ENCODE data around the gene RBFA. TPM values are rescaled to one million over a fixed set of nuclear protein-coding genes. Genes with fewer than 3 reads are reported as not detected.

The RBFA gene
- total and polyA plus RNA-seq, 4 donors: 18.1 to 32.6 (median 22.5) TPM

DNA sequence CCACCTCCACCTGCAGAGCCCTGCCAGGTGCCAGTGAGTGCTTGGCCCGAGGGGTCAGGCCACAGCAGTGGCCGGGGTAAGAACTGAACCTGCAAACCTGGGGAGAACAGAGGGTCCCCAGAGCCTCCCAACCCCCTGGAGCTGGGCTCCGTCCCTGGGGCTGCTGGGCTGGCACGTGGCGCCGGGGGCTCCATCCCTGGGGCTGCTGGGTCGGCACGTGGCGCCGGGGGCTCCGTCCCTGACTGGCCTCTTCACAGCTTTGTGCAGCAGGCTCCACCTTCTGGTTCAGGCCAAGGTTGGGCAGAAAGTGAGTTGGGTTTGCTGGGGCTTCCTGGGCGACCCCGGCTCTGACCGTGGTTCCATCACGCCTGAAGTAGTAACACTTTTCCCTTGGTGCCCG is 12.2 kb downstream of the RBFA start:
- Histone ChIP-seq H3K4me3 (ENCODE audit: low read length in 2 of 2) (no peak overlapping the region), H3K27me3 (ENCODE audit: control insufficient read depth in 1 of 2, insufficient read depth in 2 of 2, low read length in 1 of 2) (no peaks in the 10 kb centered on the region), H3K4me1 (ENCODE audit: control insufficient read depth in 1 of 2, insufficient read depth in 2 of 2, low read length in 2 of 2) (no peaks in the 10 kb centered on the region), H3K36me3 (ENCODE audit: control insufficient read depth in 1 of 2, insufficient read depth in 2 of 2, low read length in 1 of 2) (peaks cover 0 to 2% of the 10 kb centered on the region in 2 donors), H3K27ac (ENCODE audit: low read depth in 1 of 2, low read length in 2 of 2) (no peak overlapping the region), H3K9me3 (ENCODE audit: control insufficient read depth, low read length) (peaks cover 5% of the 10 kb centered on the region)
- ATAC-seq (ENCODE audit: low FRiP score): no peak
- intact Hi-C loops (cut with DNase I): no loop called here
- no peak for DNase-seq
- WGBS, 2 donors: 93 to 97% methylated on average over 16 of the region's 16 CpGs

DNA sequence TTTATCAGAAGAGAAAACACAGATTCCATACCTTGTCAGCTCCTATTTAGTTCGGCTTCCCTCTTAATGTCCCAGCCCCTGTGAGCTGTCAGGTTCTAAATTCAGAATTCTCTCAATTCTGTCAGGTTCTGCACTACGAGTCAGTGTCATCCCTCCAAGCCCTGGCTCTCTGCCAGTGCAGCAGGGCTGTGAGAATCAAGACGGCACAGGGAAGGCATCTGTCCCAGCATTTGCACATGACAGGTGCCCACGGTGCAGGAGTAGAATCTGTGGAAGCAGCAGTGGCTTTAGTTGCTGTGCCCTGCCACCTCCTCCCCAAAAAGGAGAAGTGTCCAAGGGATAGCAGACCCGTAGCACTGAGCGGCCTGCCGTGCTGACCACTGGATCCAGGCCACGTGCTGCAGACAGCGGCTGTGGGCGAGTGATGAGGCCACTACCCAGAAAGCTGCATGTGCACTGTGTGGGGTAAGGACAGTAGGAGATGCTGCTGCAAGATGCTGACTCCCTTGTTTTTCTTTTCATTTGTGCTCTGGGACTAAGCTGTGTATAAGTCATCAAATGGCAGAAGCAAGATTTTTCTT is 12.8 kb downstream of the RBFA start:
- H3K27ac ChIP-seq (ENCODE audit: low read depth in 1 of 2, low read length in 2 of 2): no peak overlapping the region
- H3K4me1 ChIP-seq (ENCODE audit: control insufficient read depth in 1 of 2, insufficient read depth in 2 of 2, low read length in 2 of 2): no peaks in the 10 kb centered on the region
- intact Hi-C loops (cut with DNase I): no loop called here
- H3K36me3 ChIP-seq (ENCODE audit: control insufficient read depth in 1 of 2, insufficient read depth in 2 of 2, low read length in 1 of 2): peaks cover 0 to 2% of the 10 kb centered on the region in 2 donors
- no peak for ATAC-seq (ENCODE audit: low FRiP score)
- no peak overlapping the region for H3K4me3 ChIP-seq (ENCODE audit: low read length in 2 of 2)
- 85 to 86% methylated on average over 10 of the region's 10 CpGs for WGBS, 2 donors
- H3K9me3 ChIP-seq (ENCODE audit: control insufficient read depth, low read length): peaks cover 6% of the 10 kb centered on the region
- no peaks in the 10 kb centered on the region for H3K27me3 ChIP-seq (ENCODE audit: control insufficient read depth in 1 of 2, insufficient read depth in 2 of 2, low read length in 1 of 2)
- DNase-seq: no peak

DNA sequence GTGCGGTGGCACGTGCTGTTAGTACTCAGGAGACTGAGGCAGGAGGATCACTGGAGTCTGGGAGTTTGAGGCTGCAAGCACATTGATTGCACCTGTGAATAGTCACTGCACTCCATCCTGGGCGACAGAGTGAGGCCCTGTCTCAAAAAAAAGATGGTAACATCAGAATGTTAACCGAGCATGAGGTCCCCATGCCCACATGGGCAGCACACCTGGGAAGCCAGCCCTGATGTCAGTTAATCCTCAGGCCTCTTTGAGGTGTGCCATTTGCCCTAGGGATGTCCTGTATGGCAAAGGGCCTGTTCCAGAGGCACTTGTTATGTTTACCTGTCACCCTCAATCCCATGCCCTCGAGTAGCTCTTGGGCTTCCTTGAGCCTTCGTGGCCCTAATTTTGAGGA is 16.6 kb downstream of the RBFA start:
- peaks cover 0 to 2% of the 10 kb centered on the region in 2 donors for H3K36me3 ChIP-seq (ENCODE audit: control insufficient read depth in 1 of 2, insufficient read depth in 2 of 2, low read length in 1 of 2)
- no peaks in the 10 kb centered on the region for H3K27me3 ChIP-seq (ENCODE audit: control insufficient read depth in 1 of 2, insufficient read depth in 2 of 2, low read length in 1 of 2)
- intact Hi-C loops (cut with DNase I): no loop called here
- H3K27ac ChIP-seq (ENCODE audit: low read depth in 1 of 2, low read length in 2 of 2): no peak overlapping the region
- peaks cover 8% of the 10 kb centered on the region for H3K9me3 ChIP-seq (ENCODE audit: control insufficient read depth, low read length)
- DNase-seq (no peak), ATAC-seq (ENCODE audit: low FRiP score) (no peak)
- no peaks in the 10 kb centered on the region for H3K4me1 ChIP-seq (ENCODE audit: control insufficient read depth in 1 of 2, insufficient read depth in 2 of 2, low read length in 2 of 2)
- H3K4me3 ChIP-seq (ENCODE audit: low read length in 2 of 2): no peak overlapping the region
- WGBS, 2 donors: 98 to 99% methylated on average over 6 of the region's 6 CpGs

DNA sequence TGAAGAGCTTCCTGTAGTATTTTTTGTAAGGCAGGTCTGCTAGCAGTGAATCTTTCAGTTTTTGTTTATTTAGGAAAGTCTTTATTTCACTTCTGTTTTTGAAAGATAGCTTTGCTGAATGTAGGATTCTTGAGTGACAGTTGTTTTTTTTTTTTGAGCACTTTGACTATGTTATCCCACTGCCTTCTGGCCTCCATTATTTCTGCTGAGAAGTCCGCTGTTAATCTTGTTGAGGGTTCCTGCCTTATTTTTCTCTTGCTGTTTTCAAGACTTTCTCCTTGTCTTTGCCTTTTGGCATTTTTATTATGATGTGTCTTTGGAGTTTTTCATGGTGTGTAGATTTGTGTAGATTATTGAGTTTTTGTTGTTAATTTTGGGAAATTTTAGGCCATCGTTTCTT is 21.9 kb downstream of the RBFA start:
- WGBS, 2 donors: 94 to 100% methylated on average over 2 of the region's 2 CpGs
- peaks cover 0 to under 1% of the 10 kb centered on the region in 2 donors for H3K36me3 ChIP-seq (ENCODE audit: control insufficient read depth in 1 of 2, insufficient read depth in 2 of 2, low read length in 1 of 2)
- ATAC-seq (ENCODE audit: low FRiP score): no peak
- no peak overlapping the region for H3K4me3 ChIP-seq (ENCODE audit: low read length in 2 of 2)
- no peaks in the 10 kb centered on the region for H3K27me3 ChIP-seq (ENCODE audit: control insufficient read depth in 1 of 2, insufficient read depth in 2 of 2, low read length in 1 of 2)
- intact Hi-C loops (cut with DNase I): no loop called here
- H3K27ac ChIP-seq (ENCODE audit: low read depth in 1 of 2, low read length in 2 of 2): no peak overlapping the region
- no peak for DNase-seq
- peaks cover 5% of the 10 kb centered on the region for H3K9me3 ChIP-seq (ENCODE audit: control insufficient read depth, low read length)
- no peaks in the 10 kb centered on the region for H3K4me1 ChIP-seq (ENCODE audit: control insufficient read depth in 1 of 2, insufficient read depth in 2 of 2, low read length in 2 of 2)

DNA sequence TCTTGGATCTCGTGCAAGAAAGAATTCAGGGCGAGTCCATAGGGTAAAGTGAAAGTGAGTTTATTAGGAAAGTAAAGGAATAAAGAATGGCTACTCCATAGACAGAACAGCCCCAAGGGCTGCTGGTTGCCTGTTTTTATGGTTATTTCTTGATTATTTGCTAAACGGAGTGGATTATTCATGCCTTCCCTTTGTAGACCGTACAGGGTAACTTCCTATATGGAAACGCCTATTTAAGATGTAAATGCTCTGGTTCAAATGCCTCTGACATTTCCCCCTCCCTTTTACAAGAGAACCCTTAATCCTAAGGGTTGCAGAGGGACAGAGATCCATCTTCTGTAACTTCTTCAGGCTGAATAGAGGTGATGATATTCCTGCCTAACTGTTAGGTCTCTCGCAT is 25.7 kb downstream of the RBFA start:
- 70 to 83% methylated on average over 6 of the region's 6 CpGs for WGBS, 2 donors
- H3K36me3 ChIP-seq (ENCODE audit: control insufficient read depth in 1 of 2, insufficient read depth in 2 of 2, low read length in 1 of 2): no peaks in the 10 kb centered on the region
- ATAC-seq (ENCODE audit: low FRiP score) (no peak), DNase-seq (no peak)
- peaks cover 3% of the 10 kb centered on the region for H3K9me3 ChIP-seq (ENCODE audit: control insufficient read depth, low read length)
- H3K4me3 ChIP-seq (ENCODE audit: low read length in 2 of 2): no peak overlapping the region
- intact Hi-C loops (cut with DNase I): no loop called here
- no peaks in the 10 kb centered on the region for H3K4me1 ChIP-seq (ENCODE audit: control insufficient read depth in 1 of 2, insufficient read depth in 2 of 2, low read length in 2 of 2)
- no peak overlapping the region for H3K27ac ChIP-seq (ENCODE audit: low read depth in 1 of 2, low read length in 2 of 2)
- no peaks in the 10 kb centered on the region for H3K27me3 ChIP-seq (ENCODE audit: control insufficient read depth in 1 of 2, insufficient read depth in 2 of 2, low read length in 1 of 2)

DNA sequence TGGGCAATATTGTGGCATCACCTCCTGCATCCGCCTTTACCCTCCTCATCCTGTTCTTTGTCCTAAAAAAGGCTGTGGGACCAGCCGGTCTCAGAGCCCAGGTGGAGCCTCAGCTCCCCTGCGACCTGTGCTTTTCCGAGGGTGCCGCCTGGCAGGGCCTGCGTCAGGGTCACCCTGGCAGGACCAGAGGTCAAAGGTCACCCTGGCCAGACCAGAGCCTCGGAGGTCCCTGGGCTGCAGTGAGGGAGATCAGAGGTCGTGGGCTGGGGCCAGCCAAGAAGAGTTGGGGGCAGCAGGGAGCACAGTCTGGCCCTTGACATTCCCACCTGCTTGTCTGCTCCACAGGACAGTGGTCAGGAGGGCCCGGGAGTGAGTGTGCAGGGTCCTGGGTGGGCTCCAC is 31.5 kb downstream of the RBFA start:
- no peak overlapping the region for H3K27ac ChIP-seq (ENCODE audit: low read depth in 1 of 2, low read length in 2 of 2)
- 82 to 86% methylated on average over 9 of the region's 9 CpGs for WGBS, 2 donors
- DNase-seq (no peak), ATAC-seq (ENCODE audit: low FRiP score) (no peak)
- intact Hi-C loops (cut with DNase I): no loop called here
- no peaks in the 10 kb centered on the region for H3K36me3 ChIP-seq (ENCODE audit: control insufficient read depth in 1 of 2, insufficient read depth in 2 of 2, low read length in 1 of 2)
- H3K4me3 ChIP-seq (ENCODE audit: low read length in 2 of 2): no peak overlapping the region
- no peaks in the 10 kb centered on the region for H3K27me3 ChIP-seq (ENCODE audit: control insufficient read depth in 1 of 2, insufficient read depth in 2 of 2, low read length in 1 of 2)
- no peaks in the 10 kb centered on the region for H3K9me3 ChIP-seq (ENCODE audit: control insufficient read depth, low read length)
- no peaks in the 10 kb centered on the region for H3K4me1 ChIP-seq (ENCODE audit: control insufficient read depth in 1 of 2, insufficient read depth in 2 of 2, low read length in 2 of 2)

DNA sequence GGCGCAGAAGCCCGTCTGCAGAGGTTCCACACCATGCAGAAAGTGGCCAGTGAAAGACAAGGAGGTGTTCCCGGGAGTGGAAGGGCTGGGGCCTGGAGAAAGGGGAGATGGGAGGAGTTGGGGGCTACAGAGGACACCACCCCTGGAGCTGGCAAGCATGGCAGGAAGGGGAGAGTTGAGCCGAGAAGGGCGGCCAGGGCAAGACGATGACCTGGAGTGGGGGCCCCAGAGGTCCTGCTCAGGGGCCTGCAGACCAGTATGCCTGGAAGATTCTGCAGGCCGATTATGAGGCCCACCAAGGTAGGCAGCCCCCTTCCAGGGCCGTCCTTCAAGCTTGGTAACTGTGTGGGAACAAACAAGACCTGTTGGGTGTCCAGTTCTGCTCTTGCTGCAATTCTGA is 33.1 kb downstream of the RBFA start:
- DNase-seq (no peak), ATAC-seq (ENCODE audit: low FRiP score) (no peak)
- Histone ChIP-seq H3K9me3 (ENCODE audit: control insufficient read depth, low read length) (no peaks in the 10 kb centered on the region), H3K27ac (ENCODE audit: low read depth in 1 of 2, low read length in 2 of 2) (no peak overlapping the region), H3K27me3 (ENCODE audit: control insufficient read depth in 1 of 2, insufficient read depth in 2 of 2, low read length in 1 of 2) (no peaks in the 10 kb centered on the region), H3K4me1 (ENCODE audit: control insufficient read depth in 1 of 2, insufficient read depth in 2 of 2, low read length in 2 of 2) (no peaks in the 10 kb centered on the region), H3K36me3 (ENCODE audit: control insufficient read depth in 1 of 2, insufficient read depth in 2 of 2, low read length in 1 of 2) (no peaks in the 10 kb centered on the region), H3K4me3 (ENCODE audit: low read length in 2 of 2) (no peak overlapping the region)
- WGBS, 2 donors: 93 to 94% methylated on average over 8 of the region's 8 CpGs
- intact Hi-C loops (cut with DNase I): no loop called here

DNA sequence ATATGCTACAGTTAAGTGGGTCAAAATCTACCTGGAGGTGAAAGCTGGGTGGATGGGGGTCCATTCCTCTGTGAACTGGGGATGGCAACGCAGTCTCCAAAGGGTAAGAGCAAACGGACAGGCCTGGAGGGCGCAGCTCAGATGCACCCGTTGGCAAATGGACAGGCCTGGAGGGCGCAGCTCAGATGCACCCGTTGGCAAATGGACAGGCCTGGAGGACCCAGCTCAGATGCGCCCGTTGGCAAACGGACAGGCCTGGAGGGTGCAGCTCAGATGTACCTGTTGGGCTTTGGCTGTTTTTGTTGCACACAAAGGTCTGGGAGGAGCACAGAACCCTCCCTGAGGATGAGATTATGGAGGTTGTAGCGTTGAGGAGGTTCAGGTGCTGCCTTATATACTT is 33.7 kb downstream of the RBFA start:
- intact Hi-C loops (cut with DNase I): no loop called here
- 95 to 96% methylated on average over 10 of the region's 10 CpGs for WGBS, 2 donors
- no peak for ATAC-seq (ENCODE audit: low FRiP score)

DNA sequence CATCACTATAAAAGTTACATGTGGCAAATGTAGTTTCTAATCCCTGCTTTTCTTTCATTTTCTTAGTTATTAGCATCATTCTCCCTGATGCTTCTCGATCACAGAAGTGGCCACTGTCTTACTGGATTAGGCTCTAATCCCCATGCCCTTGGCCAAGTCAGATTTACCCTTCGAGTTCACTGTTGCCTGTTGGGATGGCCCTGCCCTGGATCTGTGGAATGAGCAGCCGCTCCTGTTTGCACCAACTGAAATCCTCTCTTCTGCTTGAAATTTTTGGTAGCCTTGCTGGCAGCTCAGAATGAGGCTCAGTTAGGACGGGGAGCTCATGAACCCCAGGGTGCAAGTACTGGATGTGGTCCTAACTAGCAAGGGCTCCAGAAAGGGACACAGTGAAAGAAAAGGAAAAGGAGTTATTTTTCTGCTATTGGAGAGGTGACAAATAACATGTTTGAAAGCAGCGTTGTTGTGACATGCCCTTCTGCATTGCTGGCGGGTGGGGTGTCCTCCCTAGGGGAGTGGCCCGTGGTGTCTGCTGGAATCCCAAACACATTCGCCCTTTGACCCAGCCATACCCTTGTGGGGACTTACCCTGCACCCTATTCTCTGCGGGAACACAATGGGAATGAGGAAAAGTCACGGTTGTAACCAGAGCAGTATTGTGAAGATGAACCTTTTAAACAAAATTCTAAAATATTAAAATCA is 34.5 kb downstream of the RBFA start:
- DNase-seq (no peak), ATAC-seq (ENCODE audit: low FRiP score) (no peak)
- Histone ChIP-seq H3K4me1 (ENCODE audit: control insufficient read depth in 1 of 2, insufficient read depth in 2 of 2, low read length in 2 of 2) (no peaks in the 10 kb centered on the region), H3K27ac (ENCODE audit: low read depth in 1 of 2, low read length in 2 of 2) (no peak overlapping the region), H3K27me3 (ENCODE audit: control insufficient read depth in 1 of 2, insufficient read depth in 2 of 2, low read length in 1 of 2) (no peaks in the 10 kb centered on the region), H3K9me3 (ENCODE audit: control insufficient read depth, low read length) (no peaks in the 10 kb centered on the region), H3K36me3 (ENCODE audit: control insufficient read depth in 1 of 2, insufficient read depth in 2 of 2, low read length in 1 of 2) (no peaks in the 10 kb centered on the region), H3K4me3 (ENCODE audit: low read length in 2 of 2) (no peak overlapping the region)
- intact Hi-C loops (cut with DNase I): no loop called here
- 76 to 85% methylated on average over 10 of the region's 10 CpGs for WGBS, 2 donors

More for the DNA sequence above, 33.7 kb downstream of the RBFA start:
- Histone ChIP-seq H3K36me3 (ENCODE audit: control insufficient read depth in 1 of 2, insufficient read depth in 2 of 2, low read length in 1 of 2) (no peaks in the 10 kb centered on the region), H3K27ac (ENCODE audit: low read depth in 1 of 2, low read length in 2 of 2) (no peak overlapping the region), H3K4me3 (ENCODE audit: low read length in 2 of 2) (no peak overlapping the region), H3K9me3 (ENCODE audit: control insufficient read depth, low read length) (no peaks in the 10 kb centered on the region), H3K4me1 (ENCODE audit: control insufficient read depth in 1 of 2, insufficient read depth in 2 of 2, low read length in 2 of 2) (no peaks in the 10 kb centered on the region), H3K27me3 (ENCODE audit: control insufficient read depth in 1 of 2, insufficient read depth in 2 of 2, low read length in 1 of 2) (no peaks in the 10 kb centered on the region)
- no peak for DNase-seq
